Colon (tissue), 2 donors: ENCODE results near the gene ARL6IP4.
"Not testable (repeated sequence)": the region's sequence is repeated elsewhere in the genome, so short reads cannot be mapped to it uniquely, and the experiment has no call there.

Source experiments
- FAIRE-seq: peaks from 2 replicates; lab custom pipeline; 2012; peaks lifted over from hg19 to GRCh38; lab: Jason Lieb, UNC
- donor health status: control.
- donor health status: control.

The ARL6IP4 gene

DNA sequence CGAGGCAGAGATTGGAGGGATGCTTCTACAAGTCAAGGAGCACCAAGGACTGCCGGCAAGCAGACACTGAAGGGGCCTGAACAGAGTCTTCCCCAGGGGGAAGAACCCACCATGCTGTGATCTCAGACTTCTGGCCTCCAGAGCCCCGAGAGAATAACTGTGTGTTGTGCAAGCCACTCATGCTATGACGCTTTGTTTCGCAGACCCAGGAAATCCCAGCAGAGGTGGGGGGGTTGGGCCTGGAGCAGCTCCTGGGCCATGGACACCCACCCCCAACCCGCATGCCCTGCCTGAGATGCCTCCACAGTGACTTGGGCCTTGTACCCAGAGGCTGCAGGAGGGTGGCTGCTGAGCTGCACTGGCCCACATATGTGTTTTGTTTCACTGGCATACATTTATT lies 31.2 kb downstream of the ARL6IP4 start:
- no peak for FAIRE-seq

DNA sequence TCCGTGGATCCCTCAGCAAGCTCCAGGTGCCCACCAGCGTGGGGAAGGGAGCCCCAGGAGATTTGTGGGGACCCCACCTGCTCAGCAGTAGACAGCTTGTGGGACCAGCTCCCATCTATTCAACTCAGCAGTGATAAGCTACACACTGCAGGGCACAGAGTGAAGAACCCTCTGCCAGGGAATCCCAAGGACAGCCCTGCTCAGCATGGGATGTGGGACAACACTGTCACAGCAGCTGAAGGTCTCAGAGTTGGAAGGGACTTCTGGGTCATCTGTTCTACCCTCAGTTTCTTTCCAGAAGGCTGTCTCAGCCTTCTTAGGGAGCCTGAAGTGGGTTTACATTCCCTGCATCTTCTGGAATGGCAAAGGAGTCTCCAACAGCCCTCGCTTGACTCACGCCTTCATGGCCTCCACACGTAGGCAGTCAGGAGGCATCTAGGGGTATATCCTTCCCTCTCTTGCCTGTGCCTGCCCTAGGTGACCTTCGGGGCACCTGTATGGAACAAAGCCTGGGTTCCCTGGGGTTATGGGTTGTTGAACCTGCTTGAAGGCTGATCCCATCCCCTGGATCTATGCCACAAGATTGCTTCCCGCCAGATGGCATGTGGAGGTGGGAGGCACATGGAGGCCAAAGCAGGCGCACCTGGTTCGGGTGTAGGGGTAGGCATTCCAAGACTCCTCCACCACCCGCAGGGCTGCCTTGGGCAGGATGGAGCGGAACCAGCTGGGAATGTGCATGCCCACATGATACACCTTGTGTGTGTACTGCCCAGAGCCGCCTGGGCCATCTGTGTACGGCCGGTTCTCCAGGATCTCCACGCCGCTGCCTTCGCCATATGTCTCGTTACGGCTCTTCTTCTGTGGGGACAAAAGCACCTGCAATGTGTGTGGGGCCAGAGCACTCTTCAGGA lies 33.0 kb downstream of the ARL6IP4 start:
- no peak for FAIRE-seq

DNA sequence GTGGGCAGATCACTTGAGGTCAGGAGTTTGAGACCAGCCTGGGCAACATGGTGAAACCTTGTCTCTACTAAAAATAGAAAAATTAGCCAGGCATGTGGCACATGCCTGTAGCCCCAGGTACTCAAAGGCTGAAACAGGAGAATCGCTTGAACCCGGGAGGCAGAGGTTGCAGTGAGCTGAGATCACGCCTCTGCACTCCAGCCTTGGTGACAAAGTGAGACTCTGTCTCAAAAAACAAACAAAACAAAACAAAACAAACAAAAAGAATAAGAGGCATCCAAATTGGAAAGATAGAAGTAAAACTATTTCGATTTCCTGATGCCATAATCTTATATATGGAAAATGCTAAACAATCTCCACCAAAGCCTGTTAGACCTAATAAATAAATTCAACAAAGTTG lies 34.0 kb downstream of the ARL6IP4 start:
- FAIRE-seq: not testable (repeated sequence)

DNA sequence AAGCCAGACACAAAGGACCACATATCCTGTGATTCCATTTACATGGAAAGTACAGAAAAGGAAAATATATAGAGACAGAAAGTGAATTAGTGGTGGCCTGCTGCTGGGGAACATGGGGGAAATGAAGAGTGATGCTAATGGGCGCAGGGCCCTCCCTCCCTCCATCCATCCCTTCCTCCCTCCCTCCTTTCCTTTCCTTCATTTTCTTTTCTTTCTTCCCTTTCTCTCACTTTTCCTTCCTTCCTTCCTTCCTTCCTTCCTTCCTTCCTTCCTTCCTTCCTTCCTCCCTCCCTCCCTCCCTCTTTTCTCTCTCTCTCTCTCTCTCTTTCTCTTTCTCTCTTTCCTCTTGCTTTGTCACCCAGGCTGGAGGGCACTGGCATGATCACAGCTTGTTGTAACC lies 37.3 kb downstream of the ARL6IP4 start:
- FAIRE-seq: no peak

DNA sequence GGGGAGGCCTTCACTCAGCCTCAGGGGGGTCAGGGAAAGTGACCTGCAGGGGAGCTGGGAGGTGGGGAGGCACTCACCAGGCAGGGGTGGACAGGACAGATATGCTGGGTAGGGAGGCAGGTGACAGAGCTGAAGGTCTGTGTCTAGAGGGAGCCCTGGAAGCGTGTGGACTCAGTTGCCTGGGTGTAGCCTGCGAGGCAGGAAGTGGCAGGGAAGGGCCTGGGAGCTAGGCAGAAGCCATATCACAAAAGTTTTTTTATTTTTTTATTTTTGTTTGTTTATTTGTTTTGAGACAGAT lies 39.3 kb downstream of the ARL6IP4 start:
- no peak for FAIRE-seq

DNA sequence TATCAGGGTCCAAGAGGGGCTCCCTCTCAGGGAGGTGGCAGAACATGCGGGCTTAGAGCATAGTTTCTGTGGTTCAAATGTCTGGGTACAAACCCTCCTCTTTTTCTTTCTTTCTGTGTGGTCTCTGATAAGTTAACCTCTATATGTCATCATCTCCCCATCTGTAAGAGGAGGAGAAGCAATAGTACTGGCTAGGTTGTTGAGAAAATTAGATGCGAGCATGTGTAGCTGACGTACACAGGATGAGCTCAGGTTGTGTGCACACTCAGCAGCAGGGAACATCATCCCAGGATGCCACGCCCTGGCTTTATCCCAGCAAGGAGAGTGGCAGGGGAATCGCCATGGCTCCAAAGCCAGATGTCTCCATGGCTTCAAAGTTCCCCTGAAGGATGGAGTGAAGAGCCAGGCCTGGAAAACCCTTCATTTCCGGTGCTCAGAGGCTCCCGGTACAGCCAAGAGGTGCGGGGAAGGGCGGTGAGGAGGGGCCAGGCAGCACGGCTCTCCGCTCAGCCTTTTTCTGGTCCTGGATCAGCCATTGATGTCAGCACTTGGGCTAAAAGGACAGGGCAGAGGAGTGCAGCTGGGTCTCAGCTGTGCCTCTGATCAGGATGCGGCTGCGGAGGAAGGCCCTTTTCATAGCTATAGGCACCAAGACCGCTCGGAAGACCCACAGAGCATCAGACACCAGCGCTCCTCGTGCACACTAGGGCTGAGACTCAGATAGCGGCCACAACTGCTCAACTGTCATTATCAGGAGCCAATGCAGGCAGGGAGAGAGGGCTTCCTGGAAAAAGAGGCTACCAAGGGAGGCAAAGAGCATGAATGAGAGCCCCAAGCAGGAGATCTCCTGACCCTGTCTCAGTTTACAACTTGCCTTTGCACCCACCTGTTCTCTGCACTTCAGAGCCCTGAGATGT lies 41.5 kb downstream of the ARL6IP4 start:
- no peak for FAIRE-seq

DNA sequence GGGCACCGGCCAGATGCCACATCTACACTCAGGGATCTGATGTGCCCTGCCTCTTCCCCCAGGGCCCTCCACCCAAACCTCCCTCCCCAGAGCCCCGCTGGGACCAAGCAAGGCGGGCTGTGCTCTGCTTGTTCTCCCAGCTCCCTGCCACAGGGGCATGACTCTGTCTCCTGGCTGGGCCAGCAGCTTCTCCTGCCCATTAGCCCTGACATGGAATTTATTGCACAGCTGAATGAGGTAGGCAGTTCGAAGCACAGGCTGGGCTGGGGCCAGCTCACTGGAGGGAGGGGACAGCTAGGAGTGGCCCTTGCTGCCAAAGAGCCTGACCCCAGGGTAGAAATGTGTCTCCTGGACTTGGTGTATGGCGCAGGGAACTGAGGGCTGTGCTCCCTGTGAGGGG lies 42.4 kb downstream of the ARL6IP4 start:
- no peak for FAIRE-seq

DNA sequence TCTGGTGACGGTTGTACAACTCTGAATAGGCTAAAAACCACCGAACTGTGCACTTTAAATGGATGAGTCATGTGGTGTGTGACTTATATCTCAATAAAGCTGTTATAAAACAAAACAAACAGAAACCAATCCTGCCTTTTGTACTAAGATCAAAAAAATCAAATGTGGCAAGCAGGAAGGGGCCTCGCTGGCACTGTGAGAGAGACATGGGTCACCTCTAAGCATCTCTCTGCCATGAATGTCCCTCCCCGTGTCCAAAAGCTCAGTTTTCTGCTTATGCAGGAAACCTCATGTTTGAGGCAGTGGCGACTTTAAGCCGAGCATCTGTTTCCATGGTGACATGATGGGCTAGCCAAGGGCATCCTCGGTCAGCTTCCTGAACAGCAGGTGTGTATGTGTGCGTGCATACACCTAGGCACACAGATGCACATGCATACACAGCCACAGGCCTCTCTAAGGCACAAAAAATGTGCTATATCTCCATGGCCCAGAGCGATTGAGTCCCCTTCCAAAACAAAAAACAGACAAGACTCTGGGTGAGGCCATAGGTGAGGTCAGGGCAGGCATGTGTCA lies 44.4 kb downstream of the ARL6IP4 start:
- no peak for FAIRE-seq

DNA sequence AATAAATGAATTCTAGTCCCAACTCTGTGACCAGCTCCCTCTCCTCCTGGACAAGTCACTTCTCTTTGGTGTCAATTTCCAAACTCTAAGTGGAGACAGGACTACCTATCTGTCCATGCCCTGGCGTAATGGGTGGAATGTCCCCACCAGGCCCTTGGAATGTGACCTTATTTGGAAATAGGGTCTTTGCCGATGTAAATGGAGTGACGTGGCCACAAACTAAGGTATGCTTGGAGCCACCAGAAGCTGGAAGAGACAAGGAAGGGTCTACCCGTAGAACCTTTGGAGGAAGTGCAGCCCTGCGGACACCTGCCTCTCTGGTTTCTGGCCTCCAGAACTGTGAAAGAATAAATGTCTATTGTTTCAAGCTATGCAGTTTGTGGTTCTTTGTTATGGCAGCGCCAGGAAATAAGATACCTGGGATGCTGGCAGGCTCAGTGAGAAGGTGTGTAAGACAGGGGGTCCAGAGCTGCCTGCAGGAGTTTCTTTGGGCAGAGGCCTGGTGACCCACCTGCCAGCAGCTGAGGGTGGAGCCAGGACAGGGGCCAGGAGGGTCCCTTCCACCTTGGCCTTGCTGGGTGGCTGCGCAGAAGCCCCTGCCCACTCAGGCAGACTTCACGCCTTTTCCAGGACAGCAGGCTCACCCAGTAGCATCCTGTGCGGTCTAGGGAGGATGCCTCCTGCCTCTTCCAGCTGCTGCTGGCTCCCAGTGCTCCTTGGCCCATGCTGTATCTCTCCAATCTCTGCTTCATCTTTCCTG lies 45.8 kb downstream of the ARL6IP4 start:
- no peak for FAIRE-seq

DNA sequence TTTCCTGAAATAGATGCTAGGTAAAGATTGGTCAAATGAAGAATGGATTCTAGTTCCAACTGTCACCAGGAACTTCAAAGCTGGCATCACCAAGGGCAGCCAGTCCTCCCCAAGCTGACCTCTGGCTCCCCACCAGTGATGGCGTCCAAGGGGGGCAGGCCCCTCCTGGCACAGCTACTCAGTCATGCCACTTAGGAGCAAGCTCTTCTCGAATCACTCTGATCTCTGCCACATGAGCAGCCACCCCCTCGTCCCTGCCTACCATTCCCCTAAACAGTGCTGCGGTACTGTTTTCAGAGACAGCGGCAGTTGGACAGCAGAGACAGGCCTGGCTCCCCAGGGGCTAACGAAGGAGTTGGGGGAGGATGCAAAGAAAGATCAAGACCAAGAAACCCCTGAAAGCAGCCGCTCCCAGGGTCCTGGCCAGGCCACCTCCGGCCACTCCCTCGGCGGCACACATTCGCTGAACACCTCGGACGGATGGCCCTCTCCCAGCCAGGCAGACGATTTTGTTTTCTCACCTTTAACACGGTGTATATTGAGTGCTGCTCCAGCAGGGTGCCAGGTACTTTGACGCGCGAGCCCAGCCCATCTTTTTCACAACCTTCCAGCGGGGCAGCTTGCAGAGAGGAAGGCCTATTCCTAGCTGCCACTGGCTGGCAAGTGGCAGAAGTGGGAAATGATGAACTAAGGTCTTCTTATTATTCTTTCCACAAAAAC lies 47.4 kb downstream of the ARL6IP4 start:
- no peak for FAIRE-seq

DNA sequence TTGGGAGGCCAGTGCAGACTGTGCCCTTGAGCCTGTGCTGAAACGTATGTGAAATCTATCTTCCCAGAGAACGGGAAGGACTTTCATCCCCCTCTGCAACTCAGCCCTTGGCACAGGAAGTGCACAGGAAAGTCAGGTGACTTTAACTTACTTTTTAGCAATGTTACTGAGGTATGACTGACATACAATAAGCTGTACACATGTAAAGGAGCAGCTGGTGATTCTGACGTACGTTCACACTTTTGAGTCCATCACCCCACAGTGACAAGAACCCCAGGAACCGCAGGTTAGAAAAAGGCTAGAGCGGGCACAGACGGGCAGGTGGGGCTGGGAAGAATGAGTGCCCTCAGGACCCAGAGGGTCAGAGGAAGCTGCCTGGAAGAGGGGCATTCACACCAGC lies 48.0 kb downstream of the ARL6IP4 start:
- FAIRE-seq: no peak

DNA sequence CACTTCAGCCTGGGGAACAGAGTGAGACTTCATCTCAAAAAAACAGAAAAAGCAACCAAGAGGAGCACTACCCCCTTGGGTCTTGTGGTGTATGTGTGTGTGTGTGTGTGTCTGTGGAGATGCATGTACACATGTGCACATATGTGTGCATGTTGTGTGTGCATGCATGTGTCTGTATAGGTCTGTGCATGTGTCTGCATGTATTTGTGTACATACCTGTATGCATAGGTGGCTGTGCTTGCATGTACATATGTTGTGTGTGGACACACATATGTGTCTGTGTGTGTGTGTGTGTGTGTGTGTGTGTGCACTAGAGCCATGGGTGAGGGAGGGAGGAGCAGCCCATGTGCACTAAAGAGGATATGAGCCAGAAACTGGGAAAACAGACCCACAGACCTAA lies 49.1 kb downstream of the ARL6IP4 start:
- FAIRE-seq: no peak

DNA sequence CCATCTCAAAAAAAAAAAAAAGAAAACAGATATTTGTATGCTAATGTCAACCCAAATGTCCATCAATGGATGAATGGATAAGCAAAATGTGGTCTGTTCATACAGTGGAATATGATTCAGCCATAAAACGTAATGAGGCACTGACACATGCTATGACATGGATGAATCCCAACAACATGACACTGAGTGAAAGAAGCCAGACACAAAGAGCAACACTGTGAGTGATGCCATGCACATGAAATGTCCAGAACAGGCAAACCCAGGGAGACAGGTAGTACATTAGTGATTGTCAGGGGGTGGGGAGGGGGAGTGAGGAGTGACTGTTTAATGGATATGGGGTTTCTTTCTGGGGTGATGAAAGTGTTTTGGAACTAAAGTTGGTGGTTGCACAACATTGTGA lies 50.2 kb downstream of the ARL6IP4 start:
- no peak for FAIRE-seq

DNA sequence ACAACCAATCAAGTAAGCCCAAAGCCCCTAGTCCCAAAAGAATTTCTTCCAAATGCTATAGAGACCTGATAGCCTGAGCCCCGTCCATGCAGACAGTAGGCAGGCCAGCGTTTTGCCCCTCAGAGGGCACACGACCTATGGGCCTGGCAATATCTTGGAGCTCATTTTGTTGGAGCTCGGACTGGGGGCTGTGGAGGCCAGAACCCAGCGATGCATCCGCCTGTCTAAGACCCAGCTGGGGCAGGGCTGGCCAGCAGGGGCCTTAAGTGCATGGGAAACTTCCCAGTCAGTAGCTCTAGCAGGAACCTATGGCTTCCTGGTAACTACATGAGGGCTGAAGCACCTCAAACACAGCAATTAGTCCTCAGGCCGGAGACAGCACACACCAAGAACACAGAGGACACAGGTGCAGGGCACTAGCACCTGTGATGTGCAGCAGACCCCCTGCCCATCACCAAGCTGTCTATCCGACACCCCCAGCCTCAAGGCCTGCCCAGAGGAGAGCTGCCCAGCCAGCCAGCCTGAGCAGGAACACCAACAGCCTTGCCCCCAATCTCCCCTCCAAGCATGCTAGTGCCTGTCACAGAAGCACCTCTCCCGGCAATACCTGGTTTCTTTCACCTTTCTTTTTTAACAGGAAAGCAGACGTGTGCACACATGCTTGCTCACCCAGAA lies 50.8 kb downstream of the ARL6IP4 start:
- FAIRE-seq: no peak
